ENCODE data around the gene DLG2. TPM values are rescaled to one million over a fixed set of nuclear protein-coding genes. Genes with fewer than 3 reads are reported as not detected.

The DLG2 gene
- total and polyA plus RNA-seq, 4 donors: 0.30 to 5.5 (median 0.68) TPM

GRCh38 chr11:84471501-84471900 is 1155.6 kb downstream of the DLG2 start (continued):
- TF ChIP-seq CTCF (IDR thresholded peaks at IDR 0.05; ENCODE audit: low read depth, low read length, missing input control): no peak

DNA sequence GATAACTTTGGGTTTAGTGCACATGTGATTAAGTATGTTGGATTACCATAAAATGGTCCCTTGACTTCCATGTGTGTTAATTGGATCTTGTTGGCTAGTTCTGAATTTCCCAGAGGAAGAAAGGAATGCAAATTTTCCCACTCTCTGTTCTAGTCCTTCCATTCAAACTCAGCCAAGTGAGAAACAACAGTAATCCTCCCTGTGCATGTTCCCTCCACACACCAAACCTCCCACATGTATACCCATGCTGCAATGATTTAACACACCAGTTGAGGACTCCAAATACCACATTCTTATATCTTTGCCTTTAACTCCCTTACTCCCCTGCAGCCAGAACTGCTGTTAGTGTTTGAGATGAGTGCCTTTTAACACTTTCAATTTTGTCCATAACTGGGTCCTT is 1158.9 kb downstream of the DLG2 start:
- Histone ChIP-seq H3K9me3 (ENCODE audit: control insufficient read depth in 4 of 4, low read length in 3 of 4) (no peaks in the 10 kb centered on the region), H3K36me3 (ENCODE audit: control insufficient read depth in 4 of 4, insufficient read depth in 3 of 4, low read depth in 1 of 4, low read length in 3 of 4) (no peaks in the 10 kb centered on the region), H3K9ac (ENCODE audit: low read depth in 1 of 2, low read length in 2 of 2) (no peak overlapping the region), H3K27ac (ENCODE audit: low read depth in 1 of 2, low read length in 2 of 2) (no peak overlapping the region), H3K27me3 (ENCODE audit: control insufficient read depth in 4 of 4, insufficient read depth in 4 of 4, low read length in 3 of 4) (no peaks in the 10 kb centered on the region), H3K4me3 (ENCODE audit: low read depth in 1 of 3, low read length in 3 of 3) (no peak overlapping the region), H3K4me1 (ENCODE audit: control insufficient read depth in 4 of 4, insufficient read depth in 4 of 4, low read length in 3 of 4) (no peaks in the 10 kb centered on the region)
- no peak for DNase-seq (ENCODE audit: low spot score)
- TF ChIP-seq CTCF (IDR thresholded peaks at IDR 0.05; ENCODE audit: low read depth, low read length, missing input control) (no peak), GABPA (IDR thresholded peaks at IDR 0.05 in 1 of 2, conservative IDR thresholded peaks at IDR 0.05 in 1 of 2) (no peak), NR2F2 (IDR thresholded peaks at IDR 0.05) (no peak), EGR1 (IDR thresholded peaks at IDR 0.05; ENCODE audit: low read depth in 2 of 2) (no peak)

DNA sequence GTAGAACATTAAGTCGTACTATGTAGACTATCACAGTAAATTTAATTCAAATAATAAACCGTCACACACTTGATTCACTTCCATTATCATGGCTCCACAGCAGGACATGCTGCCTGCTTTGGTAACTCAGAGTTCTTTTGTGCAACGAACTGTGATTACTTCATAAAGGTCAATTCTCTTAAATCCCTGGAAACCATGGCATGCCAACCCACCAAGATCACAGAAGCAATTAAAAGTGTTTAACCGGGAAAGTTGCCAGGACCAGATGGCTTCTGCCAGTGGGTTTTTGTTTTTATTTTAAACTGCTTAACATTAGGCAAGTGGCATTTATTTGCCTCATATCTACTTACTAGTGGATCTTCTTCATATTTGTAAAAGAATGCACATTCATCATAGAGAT is 1162.1 kb downstream of the DLG2 start:
- H3K36me3 ChIP-seq (ENCODE audit: control insufficient read depth in 4 of 4, insufficient read depth in 3 of 4, low read depth in 1 of 4, low read length in 3 of 4): no peaks in the 10 kb centered on the region
- no peak overlapping the region for H3K9ac ChIP-seq (ENCODE audit: low read depth in 1 of 2, low read length in 2 of 2)
- H3K4me1 ChIP-seq (ENCODE audit: control insufficient read depth in 4 of 4, insufficient read depth in 4 of 4, low read length in 3 of 4): no peaks in the 10 kb centered on the region
- no peak for DNase-seq (ENCODE audit: low spot score)
- H3K4me3 ChIP-seq (ENCODE audit: low read depth in 1 of 3, low read length in 3 of 3): no peak overlapping the region
- no peaks in the 10 kb centered on the region for H3K9me3 ChIP-seq (ENCODE audit: control insufficient read depth in 4 of 4, low read length in 3 of 4)
- H3K27ac ChIP-seq (ENCODE audit: low read depth in 1 of 2, low read length in 2 of 2): no peak overlapping the region
- no peak for TF ChIP-seq REST (IDR thresholded peaks at IDR 0.05)
- no peak for TF ChIP-seq SP1 (IDR thresholded peaks at IDR 0.05)
- no peak for TF ChIP-seq GABPA (IDR thresholded peaks at IDR 0.05 in 1 of 2, conservative IDR thresholded peaks at IDR 0.05 in 1 of 2)
- no peak for TF ChIP-seq ATF3 (IDR thresholded peaks at IDR 0.05)
- TF ChIP-seq HNF4G (IDR thresholded peaks at IDR 0.05): no peak
- TF ChIP-seq FOXA1 (IDR thresholded peaks at IDR 0.05): no peak
- WGBS: 69% methylated on average over 4 of the region's 4 CpGs
- no peaks in the 10 kb centered on the region for H3K27me3 ChIP-seq (ENCODE audit: control insufficient read depth in 4 of 4, insufficient read depth in 4 of 4, low read length in 3 of 4)
